OCI-LY7 (cell line): ENCODE results near the gene AKAP13. TPM values are rescaled to one million over a fixed set of nuclear protein-coding genes. Genes with fewer than 3 reads are reported as not detected.
"Not testable (repeated sequence)": the region's sequence is repeated elsewhere in the genome, so short reads cannot be mapped to it uniquely, and the experiment has no call there.

Experiments
- BruUV-seq: library from RNA; stranded (reverse); fragments of 400-500 nt; replicated peaks from 2 replicates; lab custom pipeline; 2021; lab: Mats Ljungman, UMichigan
- CTCF ChIA-PET: fragments of 300-600 bp; sonication (Branson Sonifier 250); formaldehyde crosslinking; loops from one replicate; lab custom pipeline; 2022; ENCODE audit warnings: antibody characterized with exemption; ENCODE audit not compliant: unreplicated experiment; lab: Charles Lee
- POLR2A ChIA-PET: fragments of 300-600 bp; sonication (Branson Sonifier 250); formaldehyde crosslinking; loops from one replicate; lab custom pipeline; 2022; ENCODE audit warnings: antibody characterized with exemption; lab: Charles Lee
- DNase-seq: peaks from one replicate; pipeline ENCODE4 v3.0.0-alpha.2; 2015; ENCODE audit warnings: low spot score
- H2AFZ ChIP-seq: fragments of 200-600 bp; sonication (generic), shearing (Covaris generic); 2 replicates; pipeline ENCODE4 v1.6.1; 2014; ENCODE audit warnings: mild to moderate bottlenecking, antibody characterized with exemption, low read length, moderate library complexity
- H3K27ac ChIP-seq: fragments of 200-600 bp; sonication (generic); 2 replicates; pipeline ENCODE4 v1.5.1; 2014; ENCODE audit warnings: mixed run types, low read depth, mild to moderate bottlenecking, moderate library complexity, low read length, inconsistent platforms; ENCODE audit not compliant: poor library complexity, severe bottlenecking
- H3K36me3 ChIP-seq: fragments of 200-600 bp; sonication (generic); 2 replicates; pipeline ENCODE4 v1.6.1; 2014; ENCODE audit warnings: mild to moderate bottlenecking, antibody characterized with exemption, low read length, moderate library complexity, mixed read lengths; ENCODE audit not compliant: insufficient read depth
- H3K4me1 ChIP-seq: fragments of 200-600 bp; sonication (generic); 2 replicates; pipeline ENCODE4 v1.5.1; 2014; ENCODE audit warnings: mild to moderate bottlenecking, low read length; ENCODE audit not compliant: insufficient read depth, poor library complexity, severe bottlenecking
- H3K4me2 ChIP-seq: fragments of 200-600 bp; sonication (generic); 2 replicates; pipeline ENCODE4 v1.6.1; 2014; ENCODE audit warnings: mild to moderate bottlenecking, low read length
- H3K4me3 ChIP-seq: fragments of 200-600 bp; sonication (generic); 2 replicates; pipeline ENCODE4 v1.5.1; 2014; ENCODE audit warnings: mild to moderate bottlenecking, low read depth, low read length; ENCODE audit not compliant: poor library complexity, severe bottlenecking
- H3K79me2 ChIP-seq: fragments of 200-600 bp; sonication (generic); 2 replicates; pipeline ENCODE4 v1.6.1; 2016; ENCODE audit warnings: low read depth, mild to moderate bottlenecking, low read length, moderate library complexity, mixed read lengths; ENCODE audit not compliant: insufficient read depth
- H3K9me2 ChIP-seq: fragments of 200-600 bp; sonication (generic); 2 replicates; pipeline ENCODE4 v1.6.1; 2016; ENCODE audit warnings: mild to moderate bottlenecking, low read length, mixed read lengths; ENCODE audit not compliant: insufficient read depth
- H3K9me3 ChIP-seq: fragments of 200-600 bp; sonication (generic); 2 replicates; pipeline ENCODE4 v1.6.1; 2014; ENCODE audit warnings: mild to moderate bottlenecking, mixed run types, low read length, mixed read lengths
- H4K20me1 ChIP-seq: fragments of 200-600 bp; sonication (generic); 2 replicates; pipeline ENCODE4 v1.6.1; 2014; ENCODE audit warnings: mild to moderate bottlenecking, antibody characterized with exemption, low read length, moderate library complexity, mixed read lengths; ENCODE audit not compliant: insufficient read depth
- CTCF ChIP-seq: fragments of 200-600 bp; sonication (generic); conservative IDR thresholded peaks from 2 replicates; pipeline ENCODE4 v1.5.1; 2014; ENCODE audit warnings: mild to moderate bottlenecking, antibody characterized with exemption, low read length, moderate library complexity, mixed read lengths
- EZH2phosphoT487 ChIP-seq: fragments of 200-600 bp; sonication (generic); IDR thresholded peaks from 2 replicates; pipeline ENCODE4 v1.6.1; 2018; ENCODE audit warnings: low read depth, borderline replicate concordance, mild to moderate bottlenecking, mixed run types, antibody characterized with exemption, low read length, moderate library complexity, mixed read lengths
- intact Hi-C: fragments of 100-400 bp; cut with micrococcal nuclease; formaldehyde crosslinking; loops from one replicate; pipeline ENCODE4 v1.10.0; 2022; ENCODE audit not compliant: unreplicated experiment
- total RNA-seq, 2 experiments: library from RNA; depleted of rRNA in 1 of 2; stranded (reverse); fragments of >200 nt in 1 of 2; shearing (Covaris generic) in 1 of 2; gene quantifications; 2 replicates each; pipeline ENCODE4 v1.2.3, GENCODE V29; 2014 to 2022

AKAP13 gene
- total RNA-seq, 2 experiments from 2014 or later: 140 to 250 TPM

- ChIA-PET POLR2A (interaction anchor here (0.6 kb wide), 1 partner anchor 283 kb away, joined by 3 read pairs; no protein-coding TSS in a partner anchor), CTCF (no interaction called here)
- no TSS peak for BruUV-seq
- Histone ChIP-seq H3K4me2 (no peak overlapping the region), H3K9me2 (no peaks in the 10 kb centered on the region), H3K36me3 (no peaks in the 10 kb centered on the region), H3K4me1 (peaks cover 5% of the 10 kb centered on the region), H2AFZ (no peak overlapping the region), H3K27ac (no peak overlapping the region), H3K79me2 (no peaks in the 10 kb centered on the region), H3K4me3 (no peak overlapping the region), H4K20me1 (no peaks in the 10 kb centered on the region), H3K9me3 (no peaks in the 10 kb centered on the region; the same call in 1 of the 2 replicates)
- intact Hi-C loops: no loop called here
- TF ChIP-seq CTCF (no peak), EZH2phosphoT487 (no peak)
- DNase-seq: no peak
These were observed 30.0 kb upstream of the AKAP13 start for GRCh38 chr15:85350395-85350794.

GRCh38 chr15:85351501-85351900 is 28.9 kb upstream of the AKAP13 start:
- H3K36me3 ChIP-seq, H3K79me2 ChIP-seq, DNase-seq, H3K4me3 ChIP-seq, H3K4me2 ChIP-seq, BruUV-seq, H3K9me2 ChIP-seq, H2AFZ ChIP-seq, CTCF ChIA-PET, H3K27ac ChIP-seq, POLR2A ChIA-PET, intact Hi-C loops, H4K20me1 ChIP-seq, H3K9me3 ChIP-seq, H3K4me1 ChIP-seq: not testable (repeated sequence)

DNA sequence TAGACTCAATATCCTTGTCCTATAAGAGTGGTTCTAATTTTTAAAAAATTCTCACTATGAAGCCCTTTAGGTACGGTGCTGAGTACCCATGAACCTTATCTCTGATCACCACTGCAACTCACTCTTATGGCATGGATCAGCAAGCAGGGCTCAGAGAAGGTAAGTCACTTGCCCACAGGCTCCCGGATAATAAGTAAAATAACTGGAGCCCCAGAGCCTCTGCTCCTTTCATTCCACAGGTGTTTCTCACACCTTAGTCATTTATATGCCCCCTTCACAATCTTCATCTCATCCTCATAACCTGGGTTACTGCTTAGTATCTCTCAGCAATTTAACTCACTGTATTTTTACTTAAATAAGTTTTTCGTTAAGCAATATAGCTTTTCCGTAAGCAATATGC is 28.4 kb upstream of the AKAP13 start:
- H3K4me3 ChIP-seq: no peak overlapping the region
- H3K4me1 ChIP-seq: no peaks in the 10 kb centered on the region
- ChIA-PET POLR2A (no interaction called here), CTCF (no interaction called here)
- H4K20me1 ChIP-seq: no peaks in the 10 kb centered on the region
- DNase-seq: no peak
- no peaks in the 10 kb centered on the region; the same call in 1 of the 2 replicates for H3K9me3 ChIP-seq
- H3K27ac ChIP-seq: no peak overlapping the region
- BruUV-seq: no TSS peak
- no peaks in the 10 kb centered on the region for H3K9me2 ChIP-seq
- TF ChIP-seq EZH2phosphoT487: no peak
- no peak for TF ChIP-seq CTCF
- H2AFZ ChIP-seq: no peak overlapping the region
- no peak overlapping the region for H3K4me2 ChIP-seq
- H3K36me3 ChIP-seq: no peaks in the 10 kb centered on the region
- intact Hi-C loops: no loop called here
- H3K79me2 ChIP-seq: no peaks in the 10 kb centered on the region
